WTC11 (cell line): ENCODE results near the gene TAF6. TPM values are rescaled to one million over a fixed set of nuclear protein-coding genes. Genes with fewer than 3 reads are reported as not detected.

Experiments
- ATAC-seq: fragments of 200-7000 bp; cut with Tn5 transposase; 2 replicates; pipeline ENCODE4 v1.10.0; 2021; ENCODE audit warnings: mild to moderate bottlenecking, moderate library complexity
- CTCF ChIA-PET: fragments of 300-600 bp; sonication (Branson Sonifier 250); formaldehyde crosslinking; loops from one replicate; lab custom pipeline; 2021; ENCODE audit warnings: antibody characterized with exemption; lab: Charles Lee
- POLR2A ChIA-PET: fragments of 350-600 bp; sonication (Branson Sonifier 250); formaldehyde crosslinking; loops from one replicate; lab custom pipeline; 2021; ENCODE audit warnings: antibody characterized with exemption; lab: Charles Lee
- DNase-seq: peaks from one replicate; pipeline ENCODE4 v3.0.0; 2021; ENCODE audit warnings: low spot score
- H3K27ac Mint-ChIP-seq: 2 replicates; pipeline ENCODE4 v1.8.0; 2021; ENCODE audit warnings: mixed read lengths
- H3K27me3 Mint-ChIP-seq: 2 replicates; pipeline ENCODE4 v1.8.0; 2021; ENCODE audit warnings: low read depth, mild to moderate bottlenecking, moderate library complexity, mixed read lengths
- H3K36me3 Mint-ChIP-seq: 2 replicates; pipeline ENCODE4 v1.8.0; 2021; ENCODE audit warnings: mixed read lengths
- H3K4me1 Mint-ChIP-seq: 2 replicates; pipeline ENCODE4 v1.8.0; 2022; ENCODE audit warnings: mixed read lengths
- H3K4me3 Mint-ChIP-seq: 2 replicates; pipeline ENCODE4 v1.8.0; 2021; ENCODE audit warnings: mild to moderate bottlenecking, moderate library complexity, mixed read lengths
- H3K9me3 Mint-ChIP-seq: 2 replicates; pipeline ENCODE4 v1.8.0; 2021; ENCODE audit warnings: mixed read lengths
- ELF4 ChIP-seq: sonication (generic); formaldehyde crosslinking; IDR thresholded peaks from 2 replicates; pipeline ENCODE4 v1.8.1; 2022; ENCODE audit warnings: low read depth, mild to moderate bottlenecking, moderate library complexity, missing genetic modification reagents
- ESRRA ChIP-seq: sonication (generic); formaldehyde crosslinking; IDR thresholded peaks from 2 replicates; pipeline ENCODE4 v1.8.1; 2022; ENCODE audit warnings: mild to moderate bottlenecking, missing genetic modification reagents, borderline replicate concordance
- GABPB1 ChIP-seq: sonication (generic); formaldehyde crosslinking; IDR thresholded peaks from 2 replicates; pipeline ENCODE4 v1.8.1; 2023; ENCODE audit warnings: mild to moderate bottlenecking, missing genetic modification reagents
- HMGA2 ChIP-seq: fragments of 250-450 bp; sonication (Bioruptor Pico); IDR thresholded peaks from 2 replicates; pipeline ENCODE4 v1.4.0; 2021; ENCODE audit warnings: mild to moderate bottlenecking, moderate library complexity
- JAZF1 ChIP-seq: fragments of 250-450 bp; sonication (Bioruptor Pico); IDR thresholded peaks from 2 replicates; pipeline ENCODE4 v1.9.0; 2021; ENCODE audit warnings: moderate library complexity, mild to moderate bottlenecking, inconsistent platforms
- MYBL2 ChIP-seq: sonication (generic); formaldehyde crosslinking; IDR thresholded peaks from 2 replicates; pipeline ENCODE4 v1.8.1; 2023; ENCODE audit warnings: mild to moderate bottlenecking, moderate library complexity, missing genetic modification reagents
- SP1 ChIP-seq: sonication (generic); formaldehyde crosslinking; conservative IDR thresholded peaks from 2 replicates; pipeline ENCODE4 v1.8.1; 2022; ENCODE audit warnings: missing genetic modification reagents
- ZNF416 ChIP-seq: fragments of 250-450 bp; sonication (Bioruptor Pico); IDR thresholded peaks from 2 replicates; pipeline ENCODE4 v1.9.0; 2021; ENCODE audit warnings: mild to moderate bottlenecking, inconsistent platforms
- ZNF671 ChIP-seq: fragments of 250-450 bp; sonication (Bioruptor Pico); IDR thresholded peaks from 2 replicates; pipeline ENCODE4 v1.8.0; 2021; ENCODE audit warnings: mild to moderate bottlenecking
- total RNA-seq: library from RNA; stranded (reverse); gene quantifications from 3 replicates; pipeline ENCODE4 v1.2.3, GENCODE V29; 2021
- TF ChIP-seq, protein P1 (sequence below): sonication (generic); formaldehyde crosslinking; IDR thresholded peaks from 2 replicates; pipeline ENCODE4 v1.8.1; 2023; ENCODE audit warnings: mild to moderate bottlenecking, moderate library complexity, missing genetic modification reagents
- TF ChIP-seq, protein P2 (sequence below): sonication (generic); formaldehyde crosslinking; IDR thresholded peaks from 2 replicates; pipeline ENCODE4 v1.8.1; 2023; ENCODE audit warnings: mild to moderate bottlenecking, missing genetic modification reagents, moderate library complexity
- TF ChIP-seq, protein P3 (sequence below): sonication (generic); formaldehyde crosslinking; IDR thresholded peaks from 2 replicates; pipeline ENCODE4 v1.8.1; 2022; ENCODE audit warnings: mild to moderate bottlenecking, missing genetic modification reagents, moderate library complexity, borderline replicate concordance
- TF ChIP-seq, protein P4 (sequence below): sonication (generic); formaldehyde crosslinking; IDR thresholded peaks from 2 replicates; pipeline ENCODE4 v1.8.0; 2022; ENCODE audit warnings: missing genetic modification reagents
- TF ChIP-seq, protein P5 (sequence below): fragments of 250-450 bp; sonication (Bioruptor Pico); conservative IDR thresholded peaks from 2 replicates; pipeline ENCODE4 v1.9.0; 2021; ENCODE audit warnings: mild to moderate bottlenecking

Gene TAF6
- total RNA-seq, 1 experiment from 2014 or later: 121 TPM

DNA sequence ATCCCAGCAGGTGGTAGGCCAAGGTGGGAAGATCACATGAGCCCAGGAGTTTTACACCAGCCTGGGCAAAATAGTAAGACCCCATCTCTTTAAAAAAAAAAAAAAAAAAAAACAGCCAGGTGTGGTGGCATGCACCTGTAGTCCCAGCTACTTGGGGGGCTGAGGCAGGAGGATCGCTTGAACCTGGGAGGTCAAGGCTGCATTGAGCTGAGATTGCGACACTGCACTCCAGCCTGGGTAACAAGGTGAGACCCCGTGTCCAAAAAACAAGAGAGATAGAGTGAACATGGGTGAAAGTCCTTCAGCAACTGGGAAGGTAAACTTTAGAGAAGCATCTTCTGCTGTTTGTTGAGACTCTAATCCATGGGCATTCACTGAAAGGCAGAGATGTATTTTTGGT, 23.3 kb upstream of the TAF6 start (continued):
- TF ChIP-seq ELF4: no peak
- no peak for TF ChIP-seq SP1 (CRISPR knock-in tag)
- TF ChIP-seq, protein P1, sequence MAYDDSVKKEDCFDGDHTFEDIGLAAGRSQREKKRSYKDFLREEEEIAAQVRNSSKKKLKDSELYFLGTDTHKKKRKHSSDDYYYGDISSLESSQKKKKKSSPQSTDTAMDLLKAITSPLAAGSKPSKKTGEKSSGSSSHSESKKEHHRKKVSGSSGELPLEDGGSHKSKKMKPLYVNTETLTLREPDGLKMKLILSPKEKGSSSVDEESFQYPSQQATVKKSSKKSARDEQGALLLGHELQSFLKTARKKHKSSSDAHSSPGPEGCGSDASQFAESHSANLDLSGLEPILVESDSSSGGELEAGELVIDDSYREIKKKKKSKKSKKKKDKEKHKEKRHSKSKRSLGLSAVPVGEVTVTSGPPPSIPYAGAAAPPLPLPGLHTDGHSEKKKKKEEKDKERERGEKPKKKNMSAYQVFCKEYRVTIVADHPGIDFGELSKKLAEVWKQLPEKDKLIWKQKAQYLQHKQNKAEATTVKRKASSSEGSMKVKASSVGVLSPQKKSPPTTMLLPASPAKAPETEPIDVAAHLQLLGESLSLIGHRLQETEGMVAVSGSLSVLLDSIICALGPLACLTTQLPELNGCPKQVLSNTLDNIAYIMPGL (CRISPR knock-in tag): no peak
- no peak for TF ChIP-seq HMGA2 (CRISPR knock-in tag)
- TF ChIP-seq, protein P2, sequence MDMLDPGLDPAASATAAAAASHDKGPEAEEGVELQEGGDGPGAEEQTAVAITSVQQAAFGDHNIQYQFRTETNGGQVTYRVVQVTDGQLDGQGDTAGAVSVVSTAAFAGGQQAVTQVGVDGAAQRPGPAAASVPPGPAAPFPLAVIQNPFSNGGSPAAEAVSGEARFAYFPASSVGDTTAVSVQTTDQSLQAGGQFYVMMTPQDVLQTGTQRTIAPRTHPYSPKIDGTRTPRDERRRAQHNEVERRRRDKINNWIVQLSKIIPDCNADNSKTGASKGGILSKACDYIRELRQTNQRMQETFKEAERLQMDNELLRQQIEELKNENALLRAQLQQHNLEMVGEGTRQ (CRISPR knock-in tag): no peak
- TF ChIP-seq, protein P3, sequence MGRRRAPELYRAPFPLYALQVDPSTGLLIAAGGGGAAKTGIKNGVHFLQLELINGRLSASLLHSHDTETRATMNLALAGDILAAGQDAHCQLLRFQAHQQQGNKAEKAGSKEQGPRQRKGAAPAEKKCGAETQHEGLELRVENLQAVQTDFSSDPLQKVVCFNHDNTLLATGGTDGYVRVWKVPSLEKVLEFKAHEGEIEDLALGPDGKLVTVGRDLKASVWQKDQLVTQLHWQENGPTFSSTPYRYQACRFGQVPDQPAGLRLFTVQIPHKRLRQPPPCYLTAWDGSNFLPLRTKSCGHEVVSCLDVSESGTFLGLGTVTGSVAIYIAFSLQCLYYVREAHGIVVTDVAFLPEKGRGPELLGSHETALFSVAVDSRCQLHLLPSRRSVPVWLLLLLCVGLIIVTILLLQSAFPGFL (CRISPR knock-in tag): no peak

DNA sequence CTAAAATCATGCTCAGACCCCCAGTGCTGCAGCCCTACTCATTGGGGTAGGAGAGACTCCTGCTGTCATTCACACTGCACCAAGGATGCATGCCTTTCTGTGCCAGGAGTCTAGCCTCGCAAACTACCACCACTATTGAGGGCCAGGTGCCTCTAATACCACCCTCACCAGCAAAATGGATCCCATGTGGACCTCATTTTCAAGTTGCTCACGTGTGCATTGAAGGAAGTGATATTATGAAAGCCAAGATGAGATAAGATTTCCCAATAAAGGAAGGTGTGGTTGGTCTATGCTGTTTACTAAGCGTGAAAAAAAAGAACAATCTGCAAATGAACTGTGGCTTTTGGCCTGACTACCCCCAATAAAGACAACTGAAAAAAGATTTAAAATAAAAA, 22.4 kb upstream of the TAF6 start:
- H3K27me3 Mint-ChIP-seq: peaks cover 17% of the 10 kb centered on the region
- no peak for TF ChIP-seq GABPB1 (CRISPR knock-in tag)
- TF ChIP-seq, protein P4, sequence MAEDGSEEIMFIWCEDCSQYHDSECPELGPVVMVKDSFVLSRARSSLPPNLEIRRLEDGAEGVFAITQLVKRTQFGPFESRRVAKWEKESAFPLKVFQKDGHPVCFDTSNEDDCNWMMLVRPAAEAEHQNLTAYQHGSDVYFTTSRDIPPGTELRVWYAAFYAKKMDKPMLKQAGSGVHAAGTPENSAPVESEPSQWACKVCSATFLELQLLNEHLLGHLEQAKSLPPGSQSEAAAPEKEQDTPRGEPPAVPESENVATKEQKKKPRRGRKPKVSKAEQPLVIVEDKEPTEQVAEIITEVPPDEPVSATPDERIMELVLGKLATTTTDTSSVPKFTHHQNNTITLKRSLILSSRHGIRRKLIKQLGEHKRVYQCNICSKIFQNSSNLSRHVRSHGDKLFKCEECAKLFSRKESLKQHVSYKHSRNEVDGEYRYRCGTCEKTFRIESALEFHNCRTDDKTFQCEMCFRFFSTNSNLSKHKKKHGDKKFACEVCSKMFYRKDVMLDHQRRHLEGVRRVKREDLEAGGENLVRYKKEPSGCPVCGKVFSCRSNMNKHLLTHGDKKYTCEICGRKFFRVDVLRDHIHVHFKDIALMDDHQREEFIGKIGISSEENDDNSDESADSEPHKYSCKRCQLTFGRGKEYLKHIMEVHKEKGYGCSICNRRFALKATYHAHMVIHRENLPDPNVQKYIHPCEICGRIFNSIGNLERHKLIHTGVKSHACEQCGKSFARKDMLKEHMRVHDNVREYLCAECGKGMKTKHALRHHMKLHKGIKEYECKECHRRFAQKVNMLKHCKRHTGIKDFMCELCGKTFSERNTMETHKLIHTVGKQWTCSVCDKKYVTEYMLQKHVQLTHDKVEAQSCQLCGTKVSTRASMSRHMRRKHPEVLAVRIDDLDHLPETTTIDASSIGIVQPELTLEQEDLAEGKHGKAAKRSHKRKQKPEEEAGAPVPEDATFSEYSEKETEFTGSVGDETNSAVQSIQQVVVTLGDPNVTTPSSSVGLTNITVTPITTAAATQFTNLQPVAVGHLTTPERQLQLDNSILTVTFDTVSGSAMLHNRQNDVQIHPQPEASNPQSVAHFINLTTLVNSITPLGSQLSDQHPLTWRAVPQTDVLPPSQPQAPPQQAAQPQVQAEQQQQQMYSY: no peak
- no peak for TF ChIP-seq MYBL2
- TF ChIP-seq JAZF1 (CRISPR knock-in tag): no peak
- no peak for TF ChIP-seq ZNF416 (CRISPR knock-in tag)
- no peak for TF ChIP-seq ZNF671 (CRISPR knock-in tag)
- TF ChIP-seq ESRRA (CRISPR knock-in tag): no peak
- TF ChIP-seq, protein P5, sequence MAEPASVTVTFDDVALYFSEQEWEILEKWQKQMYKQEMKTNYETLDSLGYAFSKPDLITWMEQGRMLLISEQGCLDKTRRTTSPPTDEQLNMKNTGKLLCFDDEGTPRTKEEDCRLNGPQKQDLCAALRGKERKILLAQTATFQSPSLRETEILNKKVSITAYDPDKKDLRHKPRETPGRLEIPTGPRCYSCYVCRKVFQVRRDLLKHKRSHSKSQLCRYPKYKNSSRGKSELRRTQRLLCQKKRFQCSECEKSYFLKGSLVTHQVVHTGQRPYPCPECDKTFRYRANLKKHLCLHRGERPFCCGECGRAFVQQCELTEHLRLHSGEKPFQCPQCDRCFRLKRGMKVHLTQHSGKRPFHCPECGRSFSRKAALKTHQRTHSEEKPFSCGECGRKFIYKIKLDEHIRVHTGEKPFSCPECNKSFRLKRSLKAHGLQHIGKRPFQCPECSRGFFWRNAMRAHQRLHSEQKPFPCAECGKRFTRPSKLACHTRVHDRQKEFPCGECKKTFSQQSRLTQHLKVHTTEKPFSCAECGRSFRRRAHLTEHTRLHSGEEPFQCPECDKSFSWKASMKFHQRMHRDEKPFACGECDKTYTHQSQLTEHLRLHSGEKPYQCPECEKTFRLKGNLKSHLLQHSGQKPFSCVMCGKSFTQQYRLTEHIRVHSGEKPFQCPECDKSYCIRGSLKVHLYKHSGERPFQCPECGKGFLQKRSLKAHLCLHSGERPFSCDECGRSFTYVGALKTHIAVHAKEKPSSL: no peak
- TF ChIP-seq, all 79 proteins: peak for 0
- ChIA-PET CTCF (interaction anchor here (3.7 kb wide), 1 partner anchor 10 kb away, joined by 17 read pairs; no protein-coding TSS in a partner anchor), POLR2A (no interaction called here)
- peaks cover 11% of the 10 kb centered on the region for H3K9me3 Mint-ChIP-seq
- no peak overlapping the region for H3K27ac Mint-ChIP-seq
- no peaks in the 10 kb centered on the region for H3K4me1 Mint-ChIP-seq
- H3K4me3 Mint-ChIP-seq: no peak overlapping the region
- DNase-seq (no peak), ATAC-seq (no peak)
- H3K36me3 Mint-ChIP-seq: peaks cover 8% of the 10 kb centered on the region
